HG03039 (cell line): ENCODE results near the gene EFCAB13.
"Not testable (repeated sequence)": the region's sequence is repeated elsewhere in the genome, so short reads cannot be mapped to it uniquely, and the experiment has no call there.

Experiments used
- ATAC-seq: cut with Tn5 transposase; IDR thresholded peaks from one replicate; pipeline ENCODE4 v1.9.1; 2021; ENCODE audit warnings: mild to moderate bottlenecking, moderate library complexity; ENCODE audit not compliant: unreplicated experiment

The EFCAB13 gene

DNA sequence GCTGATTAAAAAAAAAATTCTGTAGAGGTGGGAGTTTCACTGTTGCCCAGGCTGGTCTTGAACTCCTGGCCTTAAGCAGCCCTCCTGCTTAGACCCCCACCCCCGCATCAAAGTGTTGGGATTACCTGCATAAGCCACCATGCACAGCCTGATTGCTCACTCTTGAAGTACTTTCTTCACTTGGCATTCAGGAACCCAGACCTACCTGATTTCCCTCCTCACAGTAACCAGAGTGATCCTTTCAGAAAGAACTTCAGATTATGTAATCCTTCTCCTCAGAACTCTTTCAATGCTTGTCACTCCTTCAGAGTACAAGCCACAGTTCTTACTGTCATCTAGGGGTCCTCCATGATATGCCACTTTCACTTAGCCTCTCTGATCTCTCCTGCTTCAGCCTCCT, 1.4 kb downstream of the EFCAB13 start:
- ATAC-seq, result no peak

DNA sequence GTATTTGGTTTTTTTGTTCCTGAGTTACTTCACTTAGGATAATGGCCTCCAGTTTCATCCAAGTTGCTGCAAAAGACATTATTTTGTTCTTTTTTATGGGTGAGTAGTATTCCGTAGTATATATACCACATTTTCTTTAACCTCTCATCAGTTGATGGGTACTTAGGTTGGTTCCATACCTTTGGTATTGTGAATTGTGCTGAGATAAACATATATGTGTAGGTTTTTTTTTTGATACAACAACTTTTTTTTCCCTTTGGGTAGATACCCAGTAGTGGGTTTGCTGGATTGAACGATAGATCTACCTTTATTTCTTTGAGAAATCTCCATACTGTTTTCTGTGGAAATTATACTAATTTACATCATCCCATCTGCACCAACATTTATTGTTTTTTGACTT, 6.8 kb downstream of the EFCAB13 start:
- no peak for ATAC-seq

- no peak for ATAC-seq
Measured at GRCh38 chr17:47332287-47332686, 8.5 kb downstream of the EFCAB13 start.

DNA sequence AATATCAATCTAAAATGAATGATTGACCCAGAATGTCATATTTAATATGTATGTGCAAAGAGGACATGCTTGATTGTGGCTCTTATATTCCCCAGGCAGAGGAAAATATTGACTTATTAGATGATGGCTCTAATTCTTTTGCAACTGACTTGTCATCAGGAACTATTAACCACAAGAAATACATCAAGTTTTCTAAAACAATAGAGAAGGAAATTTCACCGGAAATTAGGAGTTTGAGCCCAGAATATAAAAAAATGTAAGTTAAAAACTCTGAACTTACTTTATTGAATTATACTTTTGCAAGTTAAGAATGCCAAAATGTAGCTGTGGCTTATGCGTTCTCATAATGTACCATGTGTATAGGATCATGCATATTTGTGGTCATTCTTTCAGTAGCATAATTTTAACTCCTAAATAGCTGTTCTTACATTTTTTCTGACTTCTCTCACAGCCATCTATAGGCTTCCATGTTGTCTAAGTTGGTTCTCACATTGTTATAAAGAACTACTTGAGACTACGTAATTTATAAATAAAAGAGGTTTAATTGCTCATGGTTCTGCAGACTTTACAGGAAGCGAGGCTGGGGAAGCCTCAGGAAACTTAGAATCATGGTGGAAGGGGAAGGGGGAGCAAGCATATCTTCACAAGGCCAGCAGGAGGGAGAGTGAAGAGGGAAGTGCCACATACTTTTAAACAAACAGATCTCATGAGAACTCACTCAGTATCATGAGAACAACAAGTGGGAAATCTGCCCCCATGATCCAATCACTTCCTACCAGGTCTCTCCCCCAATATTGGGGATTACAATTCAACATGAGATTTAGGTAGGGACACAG, 11.6 kb downstream of the EFCAB13 start:
- ATAC-seq, result no peak

DNA sequence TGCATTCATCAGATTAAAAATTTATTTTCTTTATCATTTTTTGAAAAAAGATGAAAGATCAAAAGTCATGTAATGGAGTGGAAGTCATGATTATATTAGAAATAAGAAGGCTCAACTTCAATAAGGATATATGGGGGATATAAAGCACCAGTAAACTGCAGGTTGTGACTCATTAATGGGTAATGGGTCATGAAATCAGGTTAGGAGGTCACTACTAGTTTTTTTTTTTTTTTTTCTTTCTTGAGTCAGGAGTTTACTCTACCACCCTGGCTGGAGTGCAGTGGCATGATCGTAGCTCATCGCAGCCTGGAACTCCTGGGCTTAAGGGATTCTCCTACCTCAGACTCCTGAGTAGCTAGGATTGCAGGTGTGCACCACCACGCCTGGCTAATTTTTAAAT, 14.3 kb downstream of the EFCAB13 start:
- no peak for ATAC-seq

GRCh38 chr17:47352848-47353247, 29.1 kb downstream of the EFCAB13 start:
- ATAC-seq, result no peak

GRCh38 chr17:47358652-47359051, 34.9 kb downstream of the EFCAB13 start:
- ATAC-seq, result no peak

- no peak for ATAC-seq
Measured at GRCh38 chr17:47363171-47363570, 39.4 kb downstream of the EFCAB13 start.

DNA sequence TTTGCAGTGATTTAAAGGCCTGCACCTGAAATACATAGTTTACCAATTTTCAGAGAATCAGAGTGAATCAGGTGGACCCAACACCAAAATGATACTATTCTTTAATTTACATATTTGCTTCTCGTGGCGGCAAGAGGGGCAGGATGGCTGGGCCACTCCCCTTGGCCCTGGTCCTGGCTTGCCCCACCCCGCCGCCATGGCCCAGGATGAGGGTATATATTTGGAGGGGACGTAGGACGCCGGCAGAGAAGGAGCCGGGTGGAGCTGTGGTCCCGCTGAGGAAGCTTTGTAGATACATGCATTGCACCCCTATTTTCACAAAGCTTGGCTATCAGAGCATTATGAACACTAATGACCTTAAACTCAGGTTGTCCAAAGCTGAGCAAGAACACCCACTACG, 43.5 kb downstream of the EFCAB13 start:
- no peak for ATAC-seq

- no peak for ATAC-seq
Measured at GRCh38 chr17:47368262-47368661, 44.5 kb downstream of the EFCAB13 start.

- ATAC-seq, result not testable (repeated sequence)
Measured at GRCh38 chr17:47370899-47371298, 47.1 kb downstream of the EFCAB13 start.

DNA sequence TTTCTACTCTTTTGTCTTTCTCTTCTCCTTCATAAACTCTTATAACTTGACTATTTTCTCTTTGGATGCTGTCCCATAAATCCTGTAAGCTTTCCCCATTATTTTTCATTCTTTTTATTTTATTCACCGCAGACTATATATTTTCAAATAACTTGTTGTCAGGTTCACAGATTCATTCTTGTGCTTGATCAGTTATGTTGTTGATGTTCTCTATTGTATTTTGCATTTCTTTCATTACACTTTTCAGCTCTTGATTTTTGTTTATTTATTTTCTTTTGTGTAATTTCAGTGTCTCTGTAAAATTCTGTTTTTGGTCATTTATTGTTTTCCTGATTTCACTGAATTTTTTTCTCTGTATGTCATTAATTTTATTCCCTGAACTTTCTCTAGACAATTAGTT, 49.2 kb downstream of the EFCAB13 start:
- ATAC-seq, result no peak

DNA sequence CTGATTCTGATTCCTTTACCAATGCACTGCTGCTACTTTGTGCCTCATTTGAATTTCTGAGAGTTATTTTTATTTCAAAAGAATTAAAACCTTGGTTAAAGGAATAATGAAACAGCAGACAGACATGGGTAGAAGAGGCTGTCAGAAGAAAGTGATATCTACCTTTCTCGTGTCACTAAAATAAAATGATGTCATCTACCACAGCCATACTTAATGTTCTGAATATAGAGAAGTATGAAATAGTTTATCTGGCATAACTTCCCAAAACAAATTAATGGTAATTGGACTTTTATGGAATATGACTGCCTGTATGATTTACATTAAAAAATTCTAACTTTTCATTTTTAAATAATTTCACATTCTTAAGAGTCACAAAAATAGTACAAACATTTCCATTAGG, 52.5 kb downstream of the EFCAB13 start:
- no peak for ATAC-seq

DNA sequence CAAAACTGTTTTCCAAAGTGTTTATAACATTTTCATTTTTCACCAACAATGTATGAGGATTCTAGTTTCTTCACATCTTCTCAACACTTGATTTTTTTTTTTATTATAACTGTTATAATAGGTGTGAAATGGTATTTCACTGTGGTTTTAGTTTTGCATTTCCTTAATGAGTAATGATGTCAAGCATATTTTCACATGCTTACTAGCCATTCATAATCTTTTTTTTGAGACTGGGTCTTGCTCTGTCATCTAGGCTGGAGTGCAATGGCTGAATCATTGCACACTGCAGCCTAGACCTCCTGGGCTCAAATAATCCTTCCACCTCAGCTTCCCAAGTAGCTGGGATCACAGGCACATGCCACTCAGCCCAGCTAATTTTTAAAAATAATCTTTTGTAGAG, 65.1 kb downstream of the EFCAB13 start:
- ATAC-seq, result no peak

DNA sequence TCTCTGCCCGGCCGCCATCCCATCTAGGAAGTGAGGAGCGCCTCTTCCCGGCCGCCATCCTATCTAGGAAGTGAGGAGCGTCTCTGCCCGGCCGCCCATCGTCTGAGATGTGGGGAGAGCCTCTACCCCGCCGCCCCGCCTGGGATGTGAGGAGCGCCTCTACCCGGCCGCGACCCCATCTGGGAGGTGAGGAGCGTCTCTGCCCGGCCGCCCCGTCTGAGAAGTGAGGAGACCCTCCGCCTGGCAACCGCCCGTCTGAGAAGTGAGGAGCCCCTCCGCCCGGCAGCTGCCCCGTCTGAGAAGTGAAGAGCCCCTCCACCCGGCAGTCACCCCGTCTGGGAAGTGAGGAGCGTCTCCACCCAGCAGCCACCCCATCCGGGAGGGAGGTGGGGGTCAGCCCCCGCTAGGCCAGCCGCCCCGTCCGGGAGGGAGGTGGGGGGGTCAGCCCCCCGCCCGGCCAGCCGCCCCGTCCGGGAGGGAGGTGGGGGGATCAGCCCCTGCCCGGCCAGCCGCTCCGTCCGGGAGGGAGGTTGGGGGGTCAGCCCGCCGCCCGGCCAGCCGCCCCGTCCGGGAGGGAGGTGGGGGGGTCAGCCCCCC, 73.9 kb downstream of the EFCAB13 start:
- ATAC-seq, result not testable (repeated sequence)

DNA sequence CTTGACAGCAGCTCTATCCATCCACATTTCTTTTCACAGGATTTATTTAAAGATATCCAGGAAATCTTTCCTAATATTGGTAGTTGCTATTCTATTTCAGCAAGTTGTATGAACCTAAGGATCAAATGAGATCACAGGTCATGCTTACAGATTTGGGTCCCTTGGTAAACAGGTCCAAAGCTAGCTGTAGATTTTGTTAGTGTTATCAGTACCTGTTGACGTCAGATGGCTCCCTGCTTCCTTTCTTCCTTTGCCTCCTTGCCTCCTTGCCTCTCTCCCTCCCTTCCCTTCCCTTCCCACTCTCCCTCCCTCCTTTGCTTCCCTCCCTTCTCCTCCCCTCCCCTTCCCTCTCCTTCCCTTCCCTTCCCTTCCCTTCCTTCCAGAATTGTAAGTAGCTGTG, 76.6 kb downstream of the EFCAB13 start:
- ATAC-seq, result no peak

GRCh38 chr17:47401100-47401499, 77.3 kb downstream of the EFCAB13 start:
- ATAC-seq, result no peak

GRCh38 chr17:47404006-47404405, 80.3 kb downstream of the EFCAB13 start:
- ATAC-seq, result no peak

DNA sequence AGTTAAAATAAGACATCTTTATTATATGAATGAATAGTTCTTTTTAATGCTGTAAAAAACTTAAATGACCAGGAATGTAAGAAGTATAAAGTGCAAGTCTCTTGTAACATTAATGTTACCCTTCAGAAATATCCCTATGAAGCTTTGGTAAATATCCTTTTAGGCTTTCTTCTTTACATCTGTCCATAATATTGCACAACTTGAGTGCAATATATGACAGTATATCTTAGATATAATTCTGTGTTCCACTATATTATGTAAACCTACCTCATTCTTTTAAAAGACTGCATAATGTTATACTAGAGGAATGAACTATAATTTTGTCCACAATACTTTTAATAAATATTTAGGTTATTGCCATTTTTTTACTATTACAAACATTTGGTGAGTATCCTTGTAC, 81.1 kb downstream of the EFCAB13 start:
- ATAC-seq, result no peak

GRCh38 chr17:47413872-47414271, 90.1 kb downstream of the EFCAB13 start:
- ATAC-seq, result no peak

GRCh38 chr17:47414612-47415011, 90.9 kb downstream of the EFCAB13 start:
- no peak for ATAC-seq

- no peak for ATAC-seq
Measured at GRCh38 chr17:47423406-47424295, 99.9 kb downstream of the EFCAB13 start.
